PC-3 (cell line): ENCODE results near the gene TCEANC. TPM values are rescaled to one million over a fixed set of nuclear protein-coding genes. Genes with fewer than 3 reads are reported as not detected.

Experiments used
- ATAC-seq: fragments of 200-7000 bp; cut with Tn5 transposase; 2 replicates; pipeline ENCODE4 v1.9.1; 2020; ENCODE audit warnings: mild to moderate bottlenecking, moderate library complexity
- BruUV-seq: library from RNA; stranded (reverse); fragments of 400-500 nt; replicated peaks from 2 replicates; lab custom pipeline; 2021; lab: Mats Ljungman, UMichigan
- CTCF ChIA-PET: fragments of 300-600 bp; sonication (Branson Sonifier 250); formaldehyde crosslinking; loops from one replicate; lab custom pipeline; 2022; ENCODE audit warnings: antibody characterized with exemption; lab: Charles Lee
- POLR2A ChIA-PET: fragments of 300-600 bp; sonication (Branson Sonifier 250); formaldehyde crosslinking; loops from one replicate; lab custom pipeline; 2022; ENCODE audit warnings: antibody characterized with exemption; ENCODE audit not compliant: unreplicated experiment; lab: Charles Lee
- DNase-seq: peaks from one replicate; pipeline ENCODE4 v3.0.0-alpha.2; 2015
- H2AFZ ChIP-seq: fragments of 300-600 bp; sonication (generic); 2 replicates; pipeline ENCODE4 v1.6.0; 2016; ENCODE audit warnings: antibody characterized with exemption, low read length
- H3F3A ChIP-seq: fragments of 300-600 bp; sonication (generic); one replicate; pipeline ENCODE4 v1.6.0; 2017; ENCODE audit warnings: antibody characterized with exemption, low read length, control low read depth, mild to moderate bottlenecking; ENCODE audit not compliant: unreplicated experiment
- H3K27ac ChIP-seq: fragments of 300-600 bp; sonication (generic); 2 replicates; pipeline ENCODE4 v1.5.1; 2016; ENCODE audit warnings: mild to moderate bottlenecking, low read length
- H3K27me3 ChIP-seq: fragments of 300-600 bp; sonication (generic); 2 replicates; pipeline ENCODE4 v1.6.1; 2016; ENCODE audit warnings: low read length, mixed read lengths
- H3K36me3 ChIP-seq: fragments of 300-600 bp; sonication (generic); 2 replicates; pipeline ENCODE4 v1.6.1; 2016; ENCODE audit warnings: low read depth, mixed run types, low read length, mixed read lengths
- H3K4me1 ChIP-seq: fragments of 300-600 bp; sonication (generic); 2 replicates; pipeline ENCODE4 v1.5.1; 2016; ENCODE audit warnings: low read length; ENCODE audit not compliant: insufficient read depth
- H3K4me2 ChIP-seq: fragments of 300-600 bp; sonication (generic); 2 replicates; pipeline ENCODE4 v1.6.0; 2016; ENCODE audit warnings: low read length
- H3K4me3 ChIP-seq: fragments of 300-600 bp; sonication (generic); 2 replicates; pipeline ENCODE4 v1.5.1; 2016; ENCODE audit warnings: mild to moderate bottlenecking, low read length, mixed read lengths
- H3K79me2 ChIP-seq: fragments of 300-600 bp; sonication (generic); 2 replicates; pipeline ENCODE4 v1.6.1; 2017; ENCODE audit warnings: low read length, mixed read lengths
- H3K9ac ChIP-seq: fragments of 300-600 bp; sonication (generic); 2 replicates; pipeline ENCODE4 v1.6.0; 2016; ENCODE audit warnings: mild to moderate bottlenecking, low read length
- H3K9me2 ChIP-seq: fragments of 300-600 bp; sonication (generic); replicated peaks from 2 replicates; pipeline ENCODE4 v1.6.1; 2016; ENCODE audit warnings: mixed run types, low read length, mixed read lengths
- H3K9me3 ChIP-seq: fragments of 300-600 bp; sonication (generic); 2 replicates; pipeline ENCODE4 v1.6.1; 2016; ENCODE audit warnings: low read length, mixed read lengths
- H4K20me1 ChIP-seq: fragments of 300-600 bp; sonication (generic); 2 replicates; pipeline ENCODE4 v1.6.1; 2016; ENCODE audit warnings: low read length, mixed read lengths
- CTCF ChIP-seq: fragments of 300-600 bp; sonication (generic); conservative IDR thresholded peaks from 2 replicates; pipeline ENCODE4 v1.5.1; 2017; ENCODE audit warnings: antibody characterized with exemption, low read depth, mild to moderate bottlenecking, low read length
- EZH2 ChIP-seq: fragments of 300-600 bp; sonication (generic); IDR thresholded peaks from one replicate; pipeline ENCODE4 v1.6.1; 2017; ENCODE audit warnings: antibody characterized with exemption, mild to moderate bottlenecking, low read length; ENCODE audit not compliant: unreplicated experiment
- EZH2phosphoT487 ChIP-seq: fragments of 300-600 bp; sonication (generic); IDR thresholded peaks from 2 replicates; pipeline ENCODE4 v1.6.1; 2018; ENCODE audit warnings: mild to moderate bottlenecking, antibody characterized with exemption, low read length, borderline replicate concordance
- intact Hi-C: fragments of 100-400 bp; cut with micrococcal nuclease; formaldehyde crosslinking; loops from 2 replicates; pipeline ENCODE4 v1.9.0; 2023
- total RNA-seq: library from RNA; depleted of rRNA; stranded (reverse); fragments of >200 nt; gene quantifications from 2 replicates; pipeline ENCODE4 v1.2.3, GENCODE V29; 2014

TCEANC gene
- total RNA-seq, 1 experiment from 2014 or later: 0.62 TPM

- DNase-seq (no peak), ATAC-seq (no peak)
- H3K36me3 ChIP-seq: no peaks in the 10 kb centered on the region
- no peaks in the 10 kb centered on the region for H4K20me1 ChIP-seq
- no peak overlapping the region for H3K27ac ChIP-seq
- H3K4me3 ChIP-seq: no peak overlapping the region
- H3K79me2 ChIP-seq: no peaks in the 10 kb centered on the region
- H3K9me2 ChIP-seq: no peaks in the 10 kb centered on the region
- peaks cover 6% of the 10 kb centered on the region for H3K4me1 ChIP-seq
- H3K9ac ChIP-seq: no peak overlapping the region
- H3K27me3 ChIP-seq: no peaks in the 10 kb centered on the region
- POLR2A ChIA-PET: no interaction called here
- no peak overlapping the region for H2AFZ ChIP-seq
- no peak for TF ChIP-seq EZH2phosphoT487
- TF ChIP-seq EZH2: no peak
- TF ChIP-seq CTCF: no peak
- BruUV-seq: no TSS peak
- no peaks in the 10 kb centered on the region for H3F3A ChIP-seq
- intact Hi-C loops: no loop called here
- CTCF ChIA-PET: no interaction called here
- H3K4me2 ChIP-seq: no peak overlapping the region
- H3K9me3 ChIP-seq: no peaks in the 10 kb centered on the region
Observed at GRCh38 chrX:13662355-13662791, 9.4 kb downstream of the TCEANC start.

GRCh38 chrX:13664020-13664419 is 11.1 kb downstream of the TCEANC start:
- H2AFZ ChIP-seq: no peak overlapping the region
- H3K9me3 ChIP-seq: no peaks in the 10 kb centered on the region
- H3K36me3 ChIP-seq: no peaks in the 10 kb centered on the region
- ATAC-seq (no peak), DNase-seq (no peak)
- H4K20me1 ChIP-seq: no peaks in the 10 kb centered on the region
- CTCF ChIA-PET: no interaction called here
- intact Hi-C loops: no loop called here
- no peaks in the 10 kb centered on the region for H3F3A ChIP-seq
- peaks cover 18% of the 10 kb centered on the region for H3K4me1 ChIP-seq
- H3K79me2 ChIP-seq: no peaks in the 10 kb centered on the region
- H3K27me3 ChIP-seq: no peaks in the 10 kb centered on the region
- H3K4me3 ChIP-seq: no peak overlapping the region
- BruUV-seq: no TSS peak
- no peak overlapping the region for H3K4me2 ChIP-seq
- POLR2A ChIA-PET: no interaction called here
- no peak overlapping the region for H3K9ac ChIP-seq
- TF ChIP-seq EZH2: no peak
- no peak for TF ChIP-seq CTCF
- TF ChIP-seq EZH2phosphoT487: no peak
- H3K27ac ChIP-seq: no peak overlapping the region
- H3K9me2 ChIP-seq: no peaks in the 10 kb centered on the region

GRCh38 chrX:13666836-13667235 is 13.9 kb downstream of the TCEANC start:
- Histone ChIP-seq H2AFZ (no peak overlapping the region), H4K20me1 (no peaks in the 10 kb centered on the region), H3K4me2 (no peak overlapping the region), H3K9ac (no peak overlapping the region), H3K27ac (no peak overlapping the region), H3K4me1 (peaks cover 23% of the 10 kb centered on the region), H3K4me3 (no peak overlapping the region), H3K9me2 (no peaks in the 10 kb centered on the region), H3K36me3 (no peaks in the 10 kb centered on the region), H3F3A (no peaks in the 10 kb centered on the region), H3K79me2 (no peaks in the 10 kb centered on the region), H3K27me3 (no peaks in the 10 kb centered on the region), H3K9me3 (no peaks in the 10 kb centered on the region)
- POLR2A ChIA-PET: no interaction called here
- DNase-seq (no peak), ATAC-seq (no peak; the same call in 1 of the 2 replicates)
- CTCF ChIA-PET: no interaction called here
- TF ChIP-seq CTCF: no peak
- TF ChIP-seq EZH2: no peak
- TF ChIP-seq EZH2phosphoT487: no peak
- BruUV-seq: no TSS peak
- intact Hi-C loops: no loop called here
